Keratinocyte (primary cell): ENCODE measurements around the gene C8B.

Experiments
- EZH2 ChIP-seq: IDR thresholded peaks from one replicate; pipeline ENCODE4 v1.6.1; 2012; ENCODE audit warnings: inconsistent platforms, mild to moderate bottlenecking, low read length, moderate library complexity
- TF ChIP-seq, protein P1 (sequence below), 3 experiments: IDR thresholded peaks in 1 of 3; conservative IDR thresholded peaks in 1 of 3; optimal IDR thresholded peaks in 1 of 3; 2 replicates in 2 of 3; 3 replicates in 1 of 3; pipeline versions ENCODE3 to v1.5.1; 2011; ENCODE audit warnings: low read length in 3 of 3, mild to moderate bottlenecking in 3 of 3, moderate library complexity in 2 of 3, control low read depth in 1 of 3, inconsistent platforms in 1 of 3; ENCODE audit not compliant: insufficient read depth in 2 of 3; ENCODE audit errors: extremely low read depth in 1 of 3

DNA sequence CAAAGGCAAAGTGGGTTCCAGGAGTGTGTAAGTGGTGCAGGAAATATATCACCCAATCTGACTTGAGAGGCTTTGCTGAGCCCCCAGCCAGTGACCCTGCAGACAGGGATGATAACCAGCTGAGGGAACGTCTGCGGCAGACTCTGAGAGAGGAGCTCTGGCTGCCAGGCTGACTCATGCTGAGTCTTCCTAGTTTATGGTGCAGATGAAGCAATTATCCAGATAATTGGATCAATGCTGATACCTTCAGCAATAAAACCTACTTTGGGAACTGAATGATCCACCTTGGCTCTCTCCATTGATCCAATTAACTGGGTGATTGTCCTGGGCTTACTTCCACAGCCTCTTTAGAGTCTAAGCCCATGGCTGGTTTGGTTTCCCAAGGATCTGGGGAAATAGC is 7.3 kb downstream of the C8B start:
- TF ChIP-seq, protein P1, sequence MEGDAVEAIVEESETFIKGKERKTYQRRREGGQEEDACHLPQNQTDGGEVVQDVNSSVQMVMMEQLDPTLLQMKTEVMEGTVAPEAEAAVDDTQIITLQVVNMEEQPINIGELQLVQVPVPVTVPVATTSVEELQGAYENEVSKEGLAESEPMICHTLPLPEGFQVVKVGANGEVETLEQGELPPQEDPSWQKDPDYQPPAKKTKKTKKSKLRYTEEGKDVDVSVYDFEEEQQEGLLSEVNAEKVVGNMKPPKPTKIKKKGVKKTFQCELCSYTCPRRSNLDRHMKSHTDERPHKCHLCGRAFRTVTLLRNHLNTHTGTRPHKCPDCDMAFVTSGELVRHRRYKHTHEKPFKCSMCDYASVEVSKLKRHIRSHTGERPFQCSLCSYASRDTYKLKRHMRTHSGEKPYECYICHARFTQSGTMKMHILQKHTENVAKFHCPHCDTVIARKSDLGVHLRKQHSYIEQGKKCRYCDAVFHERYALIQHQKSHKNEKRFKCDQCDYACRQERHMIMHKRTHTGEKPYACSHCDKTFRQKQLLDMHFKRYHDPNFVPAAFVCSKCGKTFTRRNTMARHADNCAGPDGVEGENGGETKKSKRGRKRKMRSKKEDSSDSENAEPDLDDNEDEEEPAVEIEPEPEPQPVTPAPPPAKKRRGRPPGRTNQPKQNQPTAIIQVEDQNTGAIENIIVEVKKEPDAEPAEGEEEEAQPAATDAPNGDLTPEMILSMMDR (optimal IDR thresholded peaks at IDR 0.05 in 1 of 3, IDR thresholded peaks at IDR 0.05 in 1 of 3, conservative IDR thresholded peaks at IDR 0.05 in 1 of 3; ENCODE audit: extremely low read depth in 1 of 3, insufficient read depth in 2 of 3, low read length in 3 of 3), result no peak
- TF ChIP-seq EZH2, result no peak
